K562 (cell line): ENCODE results near the gene GPR35. TPM values are rescaled to one million over a fixed set of nuclear protein-coding genes. Genes with fewer than 3 reads are reported as not detected.

ENCODE experiments used
- ATAC-seq: fragments of 200-7000 bp; cut with Tn5 transposase; 3 replicates; pipeline ENCODE4 v1.9.1; 2020; ENCODE audit warnings: moderate library complexity
- BruUV-seq: library from RNA; stranded (reverse); fragments of 400-500 nt; replicated peaks from 2 replicates; lab custom pipeline; 2021; lab: Mats Ljungman, UMichigan
- CTCF ChIA-PET: fragments of 300-600 bp; formaldehyde crosslinking; extraction: SDS; loops from one replicate; lab custom pipeline; 2021; ENCODE audit warnings: low intra/inter-chr PET ratio; lab: Yijun Ruan, JAX
- POLR2A ChIA-PET: fragments of 300-600, 350-650 bp; sonication (Branson Sonifier 250); formaldehyde crosslinking; extraction: SDS; loops from one replicate; lab custom pipeline; 2021; ENCODE audit warnings: antibody characterized with exemption, inconsistent platforms; lab: Yijun Ruan, JAX
- DNase-seq, 4 experiments: peaks; one replicate each; pipeline versions ENCODE4 v3.0.0 to v3.0.0-alpha.2; 2011 to 2018; ENCODE audit warnings: low spot score in 3 of 4, mixed read lengths in 3 of 4; ENCODE audit errors: extremely low read depth in 1 of 4
- FAIRE-seq: peaks from 2 replicates; lab custom pipeline; 2011; peaks lifted over from hg19 to GRCh38; lab: Jason Lieb, UNC
- H2AFZ ChIP-seq: 2 replicates; pipeline ENCODE4 v1.6.0; 2011; ENCODE audit warnings: low read depth, low read length, control low read depth, inconsistent platforms
- H3K27ac ChIP-seq: fragments of 200-600 bp; 3 replicates; pipeline ENCODE4 v1.8.0; 2011; ENCODE audit warnings: low read depth, mild to moderate bottlenecking, control low read depth, inconsistent platforms, low read length, moderate library complexity, mixed read lengths; ENCODE audit errors: extremely low read depth
- H3K27me3 ChIP-seq, 2 experiments: fragments of 300-600 bp in 1 of 2; 2 replicates in 1 of 2; 3 replicates in 1 of 2; pipeline versions ENCODE4 v1.6.0 to v1.8.0; 2011; ENCODE audit warnings: inconsistent platforms in 2 of 2, low read length in 2 of 2, mild to moderate bottlenecking in 1 of 2, mixed read lengths in 1 of 2, moderate library complexity in 1 of 2; ENCODE audit not compliant: control insufficient read depth in 2 of 2, insufficient read depth in 2 of 2
- H3K36me3 ChIP-seq: fragments of 300-600 bp; 3 replicates; pipeline ENCODE4 v1.8.0; 2011; ENCODE audit warnings: mild to moderate bottlenecking, low read length, inconsistent platforms; ENCODE audit not compliant: control insufficient read depth, insufficient read depth
- H3K4me1 ChIP-seq, 2 experiments: fragments of 200-600 bp in 1 of 2; replicated peaks in 1 of 2; 2 replicates in 1 of 2; 3 replicates in 1 of 2; pipeline versions ENCODE4 v1.5.1 to v1.8.0; 2011; ENCODE audit warnings: inconsistent platforms in 2 of 2, low read length in 2 of 2, mild to moderate bottlenecking in 1 of 2, mixed read lengths in 1 of 2, moderate library complexity in 1 of 2; ENCODE audit not compliant: control insufficient read depth in 2 of 2, insufficient read depth in 2 of 2
- H3K4me2 ChIP-seq: 2 replicates; pipeline ENCODE4 v1.6.1; 2011; ENCODE audit warnings: low read length, control low read depth, inconsistent platforms, mixed read lengths; ENCODE audit not compliant: insufficient read depth
- H3K4me3 ChIP-seq: fragments of 200-600 bp; sonication (generic), shearing (Covaris generic); 2 replicates; pipeline ENCODE4 v1.5.1; 2016; ENCODE audit warnings: control low read depth, inconsistent platforms
- H3K79me2 ChIP-seq: fragments of 200-600 bp; 3 replicates; pipeline ENCODE4 v1.8.0; 2011; ENCODE audit warnings: low read length, inconsistent platforms; ENCODE audit not compliant: control insufficient read depth, insufficient read depth
- H3K9ac ChIP-seq, 2 experiments: 2 replicates each; pipeline versions ENCODE4 v1.6.0 to v1.6.1; 2011; ENCODE audit warnings: low read depth in 2 of 2, low read length in 2 of 2, control low read depth in 1 of 2, inconsistent platforms in 1 of 2, mild to moderate bottlenecking in 1 of 2, mixed read lengths in 1 of 2; ENCODE audit not compliant: insufficient read depth in 1 of 2
- H3K9me1 ChIP-seq: one replicate; pipeline ENCODE4 v1.6.0; 2011; ENCODE audit warnings: inconsistent platforms, mild to moderate bottlenecking, low read length, moderate library complexity; ENCODE audit not compliant: control insufficient read depth, insufficient read depth
- H3K9me3 ChIP-seq: replicated peaks from 2 replicates; pipeline ENCODE4 v1.5.1; 2011; ENCODE audit warnings: low read depth, low read length, inconsistent platforms; ENCODE audit not compliant: control insufficient read depth, insufficient read depth
- H4K20me1 ChIP-seq: replicated peaks from 2 replicates; pipeline ENCODE4 v1.6.1; 2011; ENCODE audit warnings: low read length, inconsistent platforms, mixed read lengths; ENCODE audit not compliant: control insufficient read depth, insufficient read depth
- FOXK2 ChIP-seq, 2 experiments: fragments of 450-650 bp; IDR thresholded peaks in 1 of 2; conservative IDR thresholded peaks in 1 of 2; 2 replicates each; pipeline ENCODE4 v1.6.1; 2016; ENCODE audit warnings: low read depth in 2 of 2, mild to moderate bottlenecking in 1 of 2
- MTA1 ChIP-seq: fragments of 450-650 bp; IDR thresholded peaks from 2 replicates; pipeline ENCODE4 v1.6.1; 2017; ENCODE audit warnings: borderline replicate concordance
- MTA3 ChIP-seq: fragments of 450-650 bp; formaldehyde crosslinking; IDR thresholded peaks from 2 replicates; pipeline ENCODE4 v1.6.1; 2017; ENCODE audit warnings: mild to moderate bottlenecking, borderline replicate concordance
- RBM39 ChIP-seq: fragments of 200-400 bp; formaldehyde crosslinking; optimal IDR thresholded peaks from 2 replicates; pipeline ENCODE3; 2018; ENCODE audit warnings: low read depth, low read length
- TEAD4 ChIP-seq, 2 experiments: sonication (generic) in 1 of 2; formaldehyde crosslinking in 1 of 2; IDR thresholded peaks; 2 replicates each; pipeline versions ENCODE4 v1.6.1 to v1.8.0; 2012 to 2022; ENCODE audit warnings: borderline replicate concordance in 1 of 2, inconsistent platforms in 1 of 2, low read length in 1 of 2, mild to moderate bottlenecking in 1 of 2, missing genetic modification reagents in 1 of 2
- THRAP3 ChIP-seq: fragments of 450-650 bp; IDR thresholded peaks from 2 replicates; pipeline ENCODE4 v1.6.1; 2016; ENCODE audit warnings: mild to moderate bottlenecking, inconsistent platforms, borderline replicate concordance
- ZNF3 ChIP-seq: fragments of 250-450 bp; sonication (Bioruptor Pico); IDR thresholded peaks from 2 replicates; pipeline ENCODE4 v1.5.0; 2021; ENCODE audit warnings: mild to moderate bottlenecking, moderate library complexity
- ZNF780A ChIP-seq: fragments of 250-450 bp; sonication (Bioruptor Pico); IDR thresholded peaks from 2 replicates; pipeline ENCODE4 v1.5.0; 2021; ENCODE audit warnings: mild to moderate bottlenecking
- WGBS: fragments of 100-300 bp; shearing (Covaris generic); methylation state at CpG from one replicate; pipeline ENCODE4 v1.1.6; 2016; ENCODE audit warnings: low coverage, mixed read lengths; ENCODE audit not compliant: insufficient coverage; ENCODE audit errors: missing lambda C conversion rate; 5-methylcytosine and 5-hydroxymethylcytosine counted together
- in situ Hi-C: fragments of 300-500 bp; cut with MboI; formaldehyde crosslinking; loops from 4 replicates; pipeline ENCODE4 v1.15.0; 2018; ENCODE audit warnings: inconsistent platforms, mixed read lengths
- intact Hi-C: fragments of 100-400 bp; cut with micrococcal nuclease; formaldehyde crosslinking; loops from 2 replicates; pipeline ENCODE4 v1.14.2; 2022
- polyA plus RNA-seq, 8 experiments: library from polyadenylated mRNA; depleted of rRNA in 4 of 8; stranded (reverse) in 5 of 8; unstranded in 3 of 8; fragments of >200 nt; fragmentation: Nextera tagmentation in 2 of 8; fragmentation: Illumina TruSeq in 1 of 8; extraction: Ambion mirVana in 2 of 8; extraction: Trizol in 1 of 8; gene quantifications; 2 replicates each; pipeline versions ENCODE4 v1.2.1 to v1.2.3, GENCODE V29; 2011 to 2014; ENCODE audit warnings: inconsistent platforms in 1 of 8, missing spikeins in 1 of 8
- total RNA-seq, 7 experiments: library from RNA; depleted of rRNA in 6 of 7; stranded (reverse); fragments of >200 nt in 6 of 7; fragmentation: Illumina TruSeq in 2 of 7; extraction: Trizol in 2 of 7; gene quantifications; 2 replicates each; pipeline versions ENCODE4 v1.2.1 to v1.2.3, GENCODE V29; 2011 to 2021; ENCODE audit warnings: low replicate concordance in 1 of 7
- TF ChIP-seq, protein P1 (sequence below): sonication (generic); formaldehyde crosslinking; IDR thresholded peaks from 2 replicates; pipeline ENCODE4 v1.8.1; 2022; ENCODE audit warnings: missing genetic modification reagents
- TF ChIP-seq, protein P2 (sequence below): fragments of 200-800 bp; sonication (Bioruptor generic); IDR thresholded peaks from 2 replicates; pipeline ENCODE4 v1.6.1; 2017; ENCODE audit warnings: missing genetic modification characterization, missing compliant biosample characterization
- TF ChIP-seq, protein P3 (sequence below): fragments of 450-650 bp; IDR thresholded peaks from 2 replicates; pipeline ENCODE4 v1.6.1; 2016

The GPR35 gene
- total and polyA plus RNA-seq, 9 of the 15 experiments (the other 6 are each of a cell fraction or from before 2014, with no cell fraction given): 0.04 to 0.50 (median 0.29) TPM; not detected in 3

DNA sequence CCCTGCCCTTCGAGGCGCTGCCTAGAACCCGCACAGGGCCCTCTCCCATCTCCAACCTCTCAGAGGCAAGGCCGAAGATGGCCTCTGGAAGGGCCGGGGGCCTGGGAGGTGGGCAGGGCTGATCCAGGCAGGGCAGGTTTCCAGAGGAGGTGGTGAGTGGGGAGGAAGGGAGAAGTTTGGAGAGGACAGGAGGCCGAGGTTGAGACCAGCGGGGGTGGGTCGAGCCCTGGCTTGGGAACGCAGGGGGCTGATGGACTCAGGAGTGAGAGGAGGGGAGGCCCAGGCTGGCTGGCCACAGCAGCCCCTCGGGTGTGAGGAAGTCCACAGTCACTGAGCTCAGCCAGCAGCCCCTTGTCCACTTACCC, 28.2 kb upstream of the GPR35 start:
- Histone ChIP-seq H3K79me2 (no peaks in the 10 kb centered on the region), H3K27ac (no peak overlapping the region), H3K4me2 (no peak overlapping the region), H3K9me3 (no peaks in the 10 kb centered on the region), H3K9ac (no peak overlapping the region; a peak in 1 of 4 replicates), H3K27me3 (no peaks in the 10 kb centered on the region), H3K36me3 (peaks cover 9% of the 10 kb centered on the region; the same call in 1 of the 3 replicates), H2AFZ (no peak overlapping the region), H3K4me3 (no peak overlapping the region), H4K20me1 (no peaks in the 10 kb centered on the region), H3K4me1 (peaks cover 0 to 27% of the 10 kb centered on the region in 2 experiments; a peak in 2 of 5 replicates), H3K9me1 (no peaks in the 10 kb centered on the region)
- POLR2A ChIA-PET: interaction anchor here (0.6 to 1.1 kb wide), 3 partner anchors 11 to 151 kb away, joined by 3 to 4 read pairs (median 3); partner anchors contain the start of gene CAPN10
- FAIRE-seq (no peak), DNase-seq (no peak), ATAC-seq (no peak)
- CTCF ChIA-PET: no interaction called here
- in situ Hi-C loops (no loop called here), intact Hi-C loops (no loop called here)
- TF ChIP-seq ZNF3 (CRISPR knock-in tag) (no peak), MTA1 (no peak)
- no TSS peak for BruUV-seq
- WGBS: 76% methylated on average over 5 of the region's 10 CpGs

DNA sequence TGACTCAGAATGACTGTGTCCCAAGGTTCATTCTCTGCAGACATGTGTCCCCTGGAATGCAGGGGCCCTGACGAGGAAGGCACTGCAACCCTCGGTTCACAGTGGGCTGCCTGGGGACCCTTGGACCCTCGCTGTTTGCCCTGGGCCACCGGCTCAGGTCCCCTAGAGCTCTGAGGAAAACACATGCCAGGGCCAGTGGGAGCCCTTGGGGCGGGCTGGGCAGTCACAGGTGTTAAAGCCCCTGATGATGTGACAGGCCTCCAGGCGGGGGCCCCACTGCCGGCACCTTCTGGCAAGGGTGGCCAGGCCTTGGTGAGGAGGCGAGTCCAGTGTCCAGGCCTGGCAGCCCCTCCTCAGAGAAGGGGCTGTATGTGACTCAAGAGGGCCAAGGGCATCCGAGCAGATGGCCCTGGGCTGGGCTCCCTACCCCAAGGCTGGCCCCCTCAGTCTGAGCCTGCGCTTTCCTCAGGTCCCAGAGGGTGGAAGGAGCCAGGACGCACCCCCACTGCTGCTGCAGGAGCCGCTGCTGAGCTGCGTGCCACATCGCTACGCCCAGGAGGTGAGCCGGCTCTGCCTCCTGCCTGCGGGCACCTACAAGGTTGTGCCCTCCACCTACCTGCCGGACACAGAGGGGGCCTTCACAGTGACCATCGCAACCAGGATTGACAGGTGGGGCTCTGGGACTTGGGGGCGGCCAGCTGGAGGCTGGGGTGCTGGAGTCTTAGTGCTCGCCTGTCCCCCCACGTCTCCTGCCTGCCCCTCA, 27.7 kb upstream of the GPR35 start:
- H3K27ac ChIP-seq: no peak overlapping the region
- peaks cover 0 to 27% of the 10 kb centered on the region in 2 experiments; a peak in 2 of 5 replicates for H3K4me1 ChIP-seq
- DNase-seq (no peak), ATAC-seq (no peak), FAIRE-seq (no peak)
- intact Hi-C loops (no loop called here), in situ Hi-C loops (no loop called here)
- H3K9me1 ChIP-seq: no peaks in the 10 kb centered on the region
- no peaks in the 10 kb centered on the region for H3K79me2 ChIP-seq
- H2AFZ ChIP-seq: no peak overlapping the region
- no peak overlapping the region for H3K9ac ChIP-seq
- H3K9me3 ChIP-seq: no peaks in the 10 kb centered on the region
- no peaks in the 10 kb centered on the region for H3K27me3 ChIP-seq
- WGBS: 79% methylated on average over 7 of the region's 22 CpGs
- BruUV-seq: no TSS peak
- H3K4me2 ChIP-seq: no peak overlapping the region
- no peak for TF ChIP-seq THRAP3
- TF ChIP-seq MTA3: no peak
- TF ChIP-seq RBM39: no peak
- TF ChIP-seq ZNF780A: no peak
- TF ChIP-seq, protein P1, sequence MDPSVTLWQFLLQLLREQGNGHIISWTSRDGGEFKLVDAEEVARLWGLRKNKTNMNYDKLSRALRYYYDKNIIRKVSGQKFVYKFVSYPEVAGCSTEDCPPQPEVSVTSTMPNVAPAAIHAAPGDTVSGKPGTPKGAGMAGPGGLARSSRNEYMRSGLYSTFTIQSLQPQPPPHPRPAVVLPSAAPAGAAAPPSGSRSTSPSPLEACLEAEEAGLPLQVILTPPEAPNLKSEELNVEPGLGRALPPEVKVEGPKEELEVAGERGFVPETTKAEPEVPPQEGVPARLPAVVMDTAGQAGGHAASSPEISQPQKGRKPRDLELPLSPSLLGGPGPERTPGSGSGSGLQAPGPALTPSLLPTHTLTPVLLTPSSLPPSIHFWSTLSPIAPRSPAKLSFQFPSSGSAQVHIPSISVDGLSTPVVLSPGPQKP: no peak
- TF ChIP-seq, protein P2, sequence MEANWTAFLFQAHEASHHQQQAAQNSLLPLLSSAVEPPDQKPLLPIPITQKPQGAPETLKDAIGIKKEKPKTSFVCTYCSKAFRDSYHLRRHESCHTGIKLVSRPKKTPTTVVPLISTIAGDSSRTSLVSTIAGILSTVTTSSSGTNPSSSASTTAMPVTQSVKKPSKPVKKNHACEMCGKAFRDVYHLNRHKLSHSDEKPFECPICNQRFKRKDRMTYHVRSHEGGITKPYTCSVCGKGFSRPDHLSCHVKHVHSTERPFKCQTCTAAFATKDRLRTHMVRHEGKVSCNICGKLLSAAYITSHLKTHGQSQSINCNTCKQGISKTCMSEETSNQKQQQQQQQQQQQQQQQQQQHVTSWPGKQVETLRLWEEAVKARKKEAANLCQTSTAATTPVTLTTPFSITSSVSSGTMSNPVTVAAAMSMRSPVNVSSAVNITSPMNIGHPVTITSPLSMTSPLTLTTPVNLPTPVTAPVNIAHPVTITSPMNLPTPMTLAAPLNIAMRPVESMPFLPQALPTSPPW (CRISPR knock-in tag): no peak
- TF ChIP-seq TEAD4 (IDR thresholded peaks at IDR 0.05; ENCODE audit: low read length): no peak
- TF ChIP-seq TEAD4 (CRISPR knock-in tag; IDR thresholded peaks at IDR 0.05; ENCODE audit: borderline replicate concordance): no peak
- TF ChIP-seq FOXK2 (conservative IDR thresholded peaks at IDR 0.05 in 1 of 2, IDR thresholded peaks at IDR 0.05 in 1 of 2; ENCODE audit: low read depth in 2 of 2): no peak
- TF ChIP-seq, protein P3, sequence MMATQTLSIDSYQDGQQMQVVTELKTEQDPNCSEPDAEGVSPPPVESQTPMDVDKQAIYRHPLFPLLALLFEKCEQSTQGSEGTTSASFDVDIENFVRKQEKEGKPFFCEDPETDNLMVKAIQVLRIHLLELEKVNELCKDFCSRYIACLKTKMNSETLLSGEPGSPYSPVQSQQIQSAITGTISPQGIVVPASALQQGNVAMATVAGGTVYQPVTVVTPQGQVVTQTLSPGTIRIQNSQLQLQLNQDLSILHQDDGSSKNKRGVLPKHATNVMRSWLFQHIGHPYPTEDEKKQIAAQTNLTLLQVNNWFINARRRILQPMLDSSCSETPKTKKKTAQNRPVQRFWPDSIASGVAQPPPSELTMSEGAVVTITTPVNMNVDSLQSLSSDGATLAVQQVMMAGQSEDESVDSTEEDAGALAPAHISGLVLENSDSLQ: no peak
- no peaks in the 10 kb centered on the region for H4K20me1 ChIP-seq
- H3K36me3 ChIP-seq: peaks cover 6% of the 10 kb centered on the region; the same call in 1 of the 3 replicates
- ChIA-PET POLR2A (interaction anchor here (0.6 to 1.4 kb wide), 4 partner anchors 11 to 151 kb away, joined by 3 to 4 read pairs (median 3); partner anchors contain the start of gene CAPN10), CTCF (no interaction called here)
- H3K4me3 ChIP-seq: no peak overlapping the region
